Hematopoietic multipotent progenitor cell (in vitro differentiated cells): ENCODE results near the gene CYP39A1. TPM values are rescaled to one million over a fixed set of nuclear protein-coding genes. Genes with fewer than 3 reads are reported as not detected.

ENCODE experiments used
- DNase-seq, 3 donors: peaks; one replicate each; pipeline ENCODE4 v3.0.0-alpha.2; 2011 to 2015; ENCODE audit warnings: low read depth in 2 of 3, low spot score in 2 of 3
- total RNA-seq: library from RNA; depleted of rRNA; stranded (reverse); fragments of >200 nt; gene quantifications from one replicate; pipeline ENCODE4 v1.2.3, GENCODE V29; 2012

Gene CYP39A1
- total RNA-seq, 1 donor = under 0.01 TPM

DNA sequence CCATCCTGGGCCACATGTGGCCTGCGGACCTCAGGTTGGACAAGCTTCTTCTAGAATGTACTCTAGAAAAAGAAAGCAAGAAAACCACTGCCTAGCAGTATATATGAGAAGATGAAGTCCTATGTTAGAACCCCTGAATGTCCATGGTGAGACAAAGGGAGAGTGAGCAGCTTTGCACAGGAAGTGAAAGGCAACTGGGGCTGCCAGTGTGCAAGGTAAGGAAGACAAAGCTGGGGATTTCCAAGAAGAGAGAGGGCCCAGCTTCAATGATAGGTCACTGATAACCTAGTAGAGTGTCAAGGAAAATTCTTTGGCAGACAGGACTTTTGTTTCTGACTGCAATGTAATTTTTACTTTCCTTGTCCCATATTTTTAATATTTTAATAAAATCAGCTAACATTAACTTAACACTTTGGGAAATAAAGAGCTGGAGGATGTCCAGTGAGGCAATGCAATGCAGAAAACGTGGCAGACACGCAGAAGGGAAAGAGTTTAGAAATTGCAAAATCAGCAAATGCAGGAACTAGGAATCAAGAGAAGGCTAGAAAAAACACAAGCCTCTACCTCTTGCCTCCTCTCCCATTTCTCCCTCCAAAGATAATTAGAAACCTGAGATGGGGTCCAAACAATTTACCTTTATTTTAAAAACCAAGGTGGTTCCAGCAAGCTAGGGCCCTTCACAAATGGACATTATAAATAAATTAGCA lies 47.4 kb downstream of the CYP39A1 start:
- no peak for DNase-seq

DNA sequence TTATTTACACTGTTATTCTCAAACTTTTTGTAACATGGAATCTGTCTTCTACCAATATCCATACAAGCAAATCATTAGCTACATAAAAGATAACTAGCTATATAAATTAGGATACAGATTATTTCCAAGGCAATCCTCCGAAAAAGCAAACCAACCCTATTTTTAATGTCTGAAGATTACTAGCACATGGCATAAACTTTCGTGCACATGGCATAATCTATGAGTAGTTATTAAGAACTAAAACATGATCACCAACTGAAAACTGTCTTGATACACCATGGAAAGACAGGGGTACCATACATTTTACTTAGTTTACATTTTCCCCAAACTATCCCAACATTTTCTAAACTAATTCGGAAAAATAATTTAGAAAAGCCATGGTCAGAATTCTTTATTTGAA lies 54.4 kb downstream of the CYP39A1 start:
- no peak for DNase-seq

DNA sequence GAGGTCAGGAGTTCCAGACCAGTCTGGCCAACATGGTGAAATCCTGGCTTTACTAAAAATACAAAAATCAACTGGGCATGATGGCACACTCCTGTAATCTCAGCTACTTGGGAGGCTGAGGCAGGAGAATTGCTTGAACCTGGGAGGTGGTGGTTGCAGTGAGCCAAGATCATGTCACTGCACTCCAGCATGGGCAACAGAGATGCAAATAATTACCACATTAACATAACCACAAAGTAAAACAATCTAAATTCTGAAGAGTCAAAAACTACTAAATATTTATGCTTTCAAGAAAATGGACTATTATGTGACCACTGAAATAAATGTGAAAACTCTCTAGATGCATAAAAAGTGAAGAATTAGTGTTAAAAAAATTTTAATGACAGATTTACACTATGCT lies 59.9 kb downstream of the CYP39A1 start:
- DNase-seq = no peak

DNA sequence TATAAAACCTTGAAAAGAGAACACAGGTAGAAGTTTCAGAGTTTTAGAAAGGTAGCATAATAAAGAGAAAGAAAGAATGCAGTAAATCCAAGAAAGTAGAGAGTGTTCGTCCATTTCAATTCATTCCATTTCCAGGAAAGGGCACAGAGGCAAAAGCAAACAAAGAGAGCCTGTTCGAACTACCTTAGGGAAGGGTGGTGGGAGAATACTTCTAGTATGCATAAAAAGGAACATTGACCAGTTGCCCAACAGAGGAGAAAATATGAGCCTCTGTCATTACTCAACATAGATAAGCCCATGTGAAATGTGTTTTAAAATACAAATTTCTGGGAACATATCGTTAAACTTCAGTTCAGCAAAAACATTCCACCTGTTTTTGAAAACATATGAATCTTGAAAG lies 60.6 kb downstream of the CYP39A1 start:
- no peak for DNase-seq

DNA sequence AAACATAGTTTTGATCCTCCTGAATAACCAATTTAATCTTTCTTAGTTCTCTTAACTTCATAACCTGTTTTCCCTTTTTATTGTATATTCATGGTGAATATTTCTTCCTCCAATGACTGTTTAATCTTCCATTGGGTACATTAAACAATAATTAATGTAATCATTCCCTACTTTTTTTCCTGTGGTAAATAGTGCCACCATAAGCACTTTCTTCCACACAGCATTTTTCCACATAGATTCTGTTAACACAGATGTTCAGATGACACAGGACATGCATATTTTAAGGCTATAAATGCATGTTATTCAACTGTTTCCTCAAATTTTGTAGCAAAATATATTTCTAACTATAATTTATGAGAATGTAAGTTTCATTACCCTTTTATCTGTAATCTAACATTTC lies 61.9 kb downstream of the CYP39A1 start:
- no peak for DNase-seq

DNA sequence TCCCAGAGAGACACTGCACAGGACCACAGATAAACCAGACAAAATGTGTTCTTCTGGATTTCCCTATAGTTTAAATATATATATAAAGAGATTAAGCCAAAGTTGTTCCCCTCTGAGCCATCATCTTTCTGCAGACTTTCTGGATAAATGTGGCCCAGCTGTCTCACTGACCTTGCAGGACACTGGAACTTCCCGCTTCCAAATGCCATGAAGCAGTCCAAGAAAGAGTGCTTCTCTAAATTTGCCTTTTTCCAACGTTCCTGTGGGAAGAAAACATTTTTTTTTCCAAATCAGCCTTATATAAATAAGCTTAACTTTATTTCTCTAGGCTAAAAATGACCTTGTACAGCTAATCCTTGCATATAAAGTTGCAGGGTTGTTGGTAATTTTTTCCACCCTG lies 65.7 kb downstream of the CYP39A1 start:
- no peak for DNase-seq

DNA sequence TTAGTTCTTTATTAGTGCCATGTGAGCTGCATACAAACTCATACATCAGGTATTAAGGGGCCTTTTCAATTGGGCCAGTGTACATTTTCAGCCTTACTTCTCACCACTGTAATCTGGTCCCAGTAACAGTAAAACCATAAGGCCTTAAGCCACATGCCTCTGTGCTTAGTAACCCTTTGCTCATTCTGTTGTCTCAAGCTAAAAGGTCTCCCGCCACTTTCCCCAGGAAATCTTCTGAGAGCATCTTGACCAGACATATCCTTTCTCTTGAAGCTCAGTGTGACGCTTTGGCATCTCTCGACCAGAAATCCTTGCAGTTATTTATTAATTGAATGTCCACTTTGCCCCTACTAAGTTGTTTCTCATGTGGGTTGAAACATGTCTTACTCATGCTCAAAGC lies 68.0 kb downstream of the CYP39A1 start:
- DNase-seq = no peak

DNA sequence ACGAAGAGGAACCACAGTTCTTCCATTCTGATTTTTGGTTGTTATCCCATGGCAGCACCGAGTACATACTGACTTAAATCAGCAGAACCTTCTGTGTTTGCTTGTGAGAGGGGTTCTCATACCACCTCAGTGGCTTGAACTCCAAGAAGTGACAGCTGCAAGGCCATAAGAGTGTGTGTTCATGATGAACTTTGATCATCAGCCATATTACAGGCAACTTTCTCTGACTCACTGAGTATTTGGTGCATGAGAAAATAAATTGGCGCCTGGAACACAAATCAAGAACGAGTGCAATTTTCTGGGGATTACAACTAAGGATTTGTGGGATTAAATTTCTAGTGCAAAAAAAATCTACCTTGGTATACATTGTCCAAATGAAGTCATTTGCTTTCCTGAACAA lies 68.9 kb downstream of the CYP39A1 start:
- DNase-seq = no peak

DNA sequence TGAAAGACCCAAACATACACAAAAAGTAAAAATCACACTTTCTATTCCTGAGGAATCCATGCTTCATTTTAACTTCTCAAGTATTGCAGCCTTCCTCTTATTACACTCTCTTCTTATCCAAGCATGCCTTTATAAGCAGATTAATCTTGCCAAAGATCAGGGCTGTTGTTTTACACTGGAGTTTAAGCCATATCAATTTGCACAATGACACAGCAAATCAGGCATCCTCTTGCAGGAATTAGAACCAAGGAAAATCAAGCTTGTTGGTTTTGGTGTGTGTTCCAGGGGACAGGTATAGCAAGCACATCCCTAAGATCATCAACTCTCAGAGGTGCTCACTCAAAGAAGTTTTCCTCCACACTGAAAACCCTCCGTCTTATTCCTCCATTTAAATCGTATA lies 69.5 kb downstream of the CYP39A1 start:
- no peak for DNase-seq

DNA sequence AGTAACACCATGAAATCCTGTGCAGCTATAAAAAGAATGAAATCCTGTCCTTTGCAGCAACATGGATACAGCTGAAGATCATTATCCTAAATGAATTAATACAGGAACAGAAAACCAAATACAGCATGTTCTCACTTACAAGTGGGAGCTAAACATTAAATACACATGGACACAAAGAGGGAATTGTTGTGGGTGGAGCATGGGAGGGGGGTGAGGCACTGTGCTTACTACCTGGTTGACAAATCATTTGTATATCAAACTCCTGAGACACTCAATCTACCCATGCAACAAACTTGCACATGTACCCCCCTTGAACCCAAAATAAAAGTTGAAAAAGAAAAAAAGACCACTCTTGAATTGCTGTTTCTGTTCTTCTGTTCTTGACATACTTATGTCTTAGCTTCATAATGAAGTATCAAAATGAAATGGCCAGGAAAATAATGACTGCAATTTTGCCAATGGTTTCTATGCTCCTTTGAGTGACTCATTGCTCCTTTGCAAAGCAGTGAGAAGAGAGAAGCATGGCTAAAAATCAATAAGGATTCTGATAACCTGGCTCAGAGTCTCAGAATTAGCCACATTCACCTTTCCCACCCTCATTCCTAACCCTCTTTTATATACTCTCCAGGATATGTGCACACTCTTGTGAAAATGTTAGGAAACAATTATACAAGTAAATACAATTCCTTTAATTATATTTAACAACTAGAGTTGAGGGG lies 71.0 kb downstream of the CYP39A1 start:
- DNase-seq = no peak

DNA sequence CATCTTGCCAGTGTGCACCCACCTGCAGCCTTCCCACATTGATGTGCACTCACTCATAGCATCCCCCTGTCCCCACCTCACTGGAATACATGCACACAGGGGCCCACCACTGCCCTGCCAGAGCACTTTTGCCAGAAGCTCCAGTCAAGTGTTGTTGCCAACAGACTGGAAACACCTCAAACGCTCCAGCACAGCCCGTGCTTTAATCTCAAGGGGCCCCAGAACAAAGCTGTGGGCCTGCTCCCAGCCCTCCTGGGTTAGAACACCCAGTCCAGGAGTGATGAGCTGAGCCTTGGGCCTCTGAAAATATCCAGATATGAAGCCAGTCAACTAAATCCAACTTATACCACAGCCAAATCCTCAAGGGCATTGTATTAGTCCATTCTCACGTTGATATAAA lies 77.1 kb downstream of the CYP39A1 start:
- DNase-seq = no peak

DNA sequence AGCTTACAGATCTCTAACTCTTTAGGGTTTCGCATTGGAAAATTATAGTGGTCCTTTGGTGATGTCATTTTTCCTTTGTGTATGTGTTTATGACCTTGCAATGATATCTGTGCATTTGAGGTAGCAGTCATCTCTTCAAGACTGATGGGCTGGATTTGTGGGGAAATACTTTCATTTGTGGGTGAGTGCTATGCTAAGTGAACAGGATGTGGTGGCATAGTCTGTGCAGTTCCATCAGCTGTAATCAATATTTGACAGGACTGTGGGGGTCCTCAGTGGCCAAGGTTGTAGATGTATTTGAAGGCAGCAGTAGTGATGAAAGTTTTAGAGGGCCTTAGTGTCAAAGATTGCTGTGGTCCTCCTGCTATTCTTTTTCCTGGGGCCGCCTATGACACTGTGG lies 79.5 kb downstream of the CYP39A1 start:
- no peak for DNase-seq

DNA sequence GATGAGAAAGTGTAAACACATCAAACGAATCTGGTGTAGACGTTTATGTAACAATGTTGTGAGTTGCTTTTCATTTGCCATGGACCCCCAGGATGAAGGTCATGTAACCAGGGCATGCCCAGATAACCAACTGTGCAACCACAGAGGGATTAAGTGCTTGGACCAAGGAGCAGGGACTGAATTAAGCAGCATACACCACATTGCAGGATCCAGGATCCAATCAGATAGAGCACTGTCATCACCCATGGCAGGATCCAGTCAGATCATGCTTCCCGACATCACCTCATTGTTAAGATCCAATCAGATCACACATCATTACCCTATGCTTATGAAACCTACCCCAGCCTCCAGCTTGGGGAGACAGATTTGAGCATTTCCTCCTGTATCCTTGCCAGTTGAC lies 87.1 kb downstream of the CYP39A1 start:
- no peak for DNase-seq

DNA sequence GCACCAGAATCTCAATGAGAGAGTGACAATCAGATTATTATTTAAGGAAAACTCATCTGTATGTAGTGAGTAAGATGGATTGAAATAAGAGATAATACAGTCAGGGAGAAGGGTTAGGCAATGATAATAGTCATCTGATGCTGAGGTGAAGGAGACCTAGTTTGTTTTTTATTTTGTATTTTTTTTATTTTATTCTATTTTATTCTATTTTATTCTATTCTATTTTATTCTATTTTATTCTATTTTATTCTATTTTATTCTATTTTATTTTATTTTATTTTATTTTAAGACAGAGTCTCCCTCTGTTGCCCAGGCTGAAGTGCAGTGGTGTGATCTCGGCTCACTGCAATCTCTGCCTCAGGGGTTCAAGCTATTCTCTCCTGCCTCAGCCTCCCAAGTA lies 88.7 kb downstream of the CYP39A1 start:
- DNase-seq = no peak

DNA sequence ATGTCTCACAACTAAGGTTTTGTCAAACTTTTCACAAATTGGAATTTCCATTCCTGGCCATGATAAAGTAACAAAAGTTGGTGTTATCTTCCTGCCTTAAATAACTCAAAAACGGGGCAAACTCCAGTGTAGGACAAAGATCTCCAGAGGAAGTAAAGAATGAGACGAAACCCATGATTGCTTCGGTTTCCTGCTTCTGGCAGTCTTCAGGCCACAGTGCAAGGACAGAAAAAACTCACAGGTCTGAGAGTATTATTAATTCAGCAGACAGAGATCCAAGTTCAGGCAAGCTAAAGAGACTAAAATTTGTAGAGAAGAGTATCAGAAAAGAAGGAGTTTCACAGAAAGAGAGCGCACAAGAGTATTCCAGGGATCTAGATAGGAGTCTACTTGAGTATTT lies 96.6 kb downstream of the CYP39A1 start:
- DNase-seq = peak in 1 of 3 donors; percentile 22

DNA sequence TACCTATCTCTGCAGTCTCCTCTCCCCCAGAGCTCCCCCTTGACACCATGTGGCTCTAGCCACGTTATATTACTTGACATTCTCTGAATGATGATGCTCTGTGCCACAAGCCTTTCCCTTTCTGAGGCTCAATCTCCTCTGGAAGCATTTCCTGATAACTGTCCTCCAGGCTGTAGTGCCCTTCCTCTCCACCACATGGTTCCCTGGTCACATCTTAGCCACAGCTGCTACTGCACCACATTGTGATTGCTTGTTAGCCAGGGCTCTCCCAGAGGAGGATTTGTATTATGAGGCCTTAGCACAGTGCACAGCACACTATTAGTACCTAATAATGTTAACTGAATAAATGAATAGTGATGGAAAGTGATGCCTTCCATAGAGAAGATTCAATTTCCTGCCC lies 97.5 kb downstream of the CYP39A1 start:
- no peak for DNase-seq

DNA sequence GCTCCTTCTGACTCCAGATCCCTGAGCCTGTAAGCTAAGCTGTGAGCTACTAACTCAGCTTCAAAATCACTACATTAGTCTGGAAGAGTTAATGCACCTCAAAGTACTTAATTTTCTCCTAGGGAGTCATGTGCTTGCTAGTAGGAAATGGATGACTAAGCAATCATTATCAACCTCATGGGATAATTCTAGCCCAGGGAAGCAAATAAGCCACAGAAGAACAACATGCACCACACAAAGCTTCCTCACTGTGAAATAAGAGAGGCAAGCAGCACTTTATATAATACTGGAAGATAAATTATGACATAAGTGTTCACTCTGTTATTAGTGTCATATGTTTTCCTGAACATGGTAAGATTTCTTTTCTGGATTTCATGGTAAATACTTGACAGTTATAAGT lies 103.5 kb downstream of the CYP39A1 start:
- peak in 1 of 3 donors; percentile 17 for DNase-seq

DNA sequence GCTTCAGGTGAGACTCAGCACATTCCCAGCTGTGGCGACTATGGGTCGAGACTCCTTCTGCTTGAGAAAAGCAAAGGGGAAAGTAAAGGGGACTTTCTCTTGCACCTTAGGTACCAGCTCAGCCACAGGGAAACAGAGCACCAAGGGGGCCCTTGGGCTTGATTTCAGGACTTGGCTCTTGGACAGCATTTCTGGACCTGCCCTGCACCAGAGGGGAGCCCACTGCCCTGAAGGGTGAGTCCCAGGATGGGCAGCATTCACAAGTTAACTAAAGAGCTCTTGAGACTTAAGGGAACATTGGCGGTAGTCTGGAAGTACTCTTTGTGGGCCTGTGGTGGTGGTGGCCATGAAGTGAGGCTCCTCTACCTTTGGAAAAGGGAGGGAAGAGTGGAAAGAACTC lies 111.1 kb downstream of the CYP39A1 start:
- DNase-seq = no peak

DNA sequence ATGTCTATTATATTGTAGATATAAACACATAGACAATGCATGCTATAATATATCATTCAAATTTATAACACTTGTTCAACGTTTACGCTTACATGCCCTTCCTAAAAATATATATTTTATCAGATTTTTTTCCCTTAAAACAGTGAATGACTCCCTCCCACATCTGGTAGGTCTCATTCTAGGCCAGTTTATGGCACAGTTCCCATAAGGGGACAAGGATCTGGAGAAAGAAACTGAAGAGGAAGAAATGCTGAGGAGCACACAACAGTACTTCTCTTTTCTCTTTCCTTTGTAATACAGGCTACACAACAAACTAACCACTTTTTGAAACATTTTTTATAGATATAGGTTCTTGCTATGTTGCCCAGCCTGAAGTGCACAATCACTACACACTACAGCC lies 112.8 kb downstream of the CYP39A1 start:
- DNase-seq = no peak

DNA sequence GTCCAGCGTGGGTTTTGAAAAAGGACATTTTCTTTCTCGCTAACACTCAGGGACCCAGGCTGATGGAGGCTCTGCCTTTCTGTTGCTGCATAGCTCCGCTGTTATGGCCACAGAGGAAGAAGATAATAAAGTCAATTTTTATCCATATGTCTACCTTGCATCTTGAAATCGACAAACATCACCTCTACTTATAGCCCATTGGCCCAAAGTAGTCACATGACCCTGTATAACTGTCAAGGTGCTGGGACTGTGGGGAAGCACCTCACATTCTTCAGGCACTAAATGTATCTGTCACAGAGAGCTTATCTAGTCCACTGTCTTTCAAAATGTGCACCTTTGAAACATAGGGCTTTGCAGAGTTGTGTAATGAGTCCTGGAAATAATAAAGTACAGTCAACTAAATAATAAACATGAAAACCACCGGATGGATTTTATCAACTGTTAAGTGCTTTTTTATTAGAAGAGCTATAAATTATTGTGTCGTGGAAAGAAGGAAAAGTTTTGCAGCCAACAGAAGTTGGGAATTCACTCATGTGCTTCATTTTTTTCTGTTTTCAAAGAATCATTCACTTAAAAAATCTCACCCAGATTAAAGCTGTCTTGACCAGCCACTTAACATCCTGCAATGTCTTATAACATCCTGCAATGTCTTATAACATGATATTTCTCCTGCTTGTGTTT lies 113.7 kb downstream of the CYP39A1 start:
- DNase-seq = no peak

DNA sequence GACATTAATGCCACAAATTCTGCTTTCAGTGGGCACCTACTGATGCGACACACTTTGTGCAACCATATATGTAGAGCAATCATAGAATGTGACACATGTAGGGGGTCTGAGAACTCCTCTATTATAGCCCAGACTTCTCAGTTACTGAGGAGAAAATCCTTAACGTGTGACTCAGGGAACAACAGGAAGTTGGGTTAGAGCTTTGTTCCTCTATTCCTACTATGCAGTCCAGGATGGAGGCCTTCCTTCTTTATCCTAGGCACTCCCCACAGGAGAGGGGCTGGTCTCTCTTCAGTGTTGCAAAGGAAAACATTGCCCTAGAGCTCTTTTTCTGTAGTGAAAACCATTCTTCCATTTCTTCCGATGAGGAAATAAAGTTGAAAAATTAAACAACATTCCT lies 121.7 kb downstream of the CYP39A1 start:
- no peak for DNase-seq
